Measurements from ENCODE around the gene DPEP2.
"Not testable (repeated sequence)": the region's sequence is repeated elsewhere in the genome, so short reads cannot be mapped to it uniquely, and the experiment has no call there.

GRCh38 chr16:67998779-67999688, at the start of gene DPEP2:
- not testable (repeated sequence) for TF ChIP-seq CTCF (IDR thresholded peaks at IDR 0.05; ENCODE audit: borderline replicate concordance, extremely low read depth, low read length, poor library complexity, severe bottlenecking); EZH2 (IDR thresholded peaks at IDR 0.05; ENCODE audit: borderline replicate concordance, low read depth, low read length, severe bottlenecking)

All from DND-41 (cell line).